ENCODE results near the gene LDLRAD4.
A peak's percentile ranks its signal among the peaks of the same experiment; 100 is the strongest.

LDLRAD4 gene

DNA sequence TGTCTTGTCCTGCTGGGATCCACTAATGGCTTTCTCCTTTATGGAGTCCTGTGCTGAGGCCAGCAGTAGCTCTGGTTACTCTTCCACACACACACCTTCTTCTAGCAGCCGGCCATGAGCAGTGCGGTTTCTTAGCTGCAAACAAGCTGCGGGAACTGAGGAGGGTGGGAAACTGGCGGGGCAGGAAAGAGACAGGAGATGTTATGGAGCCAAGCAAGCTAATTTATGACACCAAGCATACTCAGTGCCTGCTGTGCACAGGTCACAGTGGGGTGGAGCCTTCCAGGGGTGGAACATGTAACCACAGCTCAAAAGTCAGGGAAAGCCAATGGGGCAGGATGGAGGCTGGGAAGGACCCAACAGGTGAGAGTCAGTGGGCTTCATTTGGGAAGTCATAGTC lies 327.0 kb downstream of the LDLRAD4 start:
- DNase-seq, result no peak

DNA sequence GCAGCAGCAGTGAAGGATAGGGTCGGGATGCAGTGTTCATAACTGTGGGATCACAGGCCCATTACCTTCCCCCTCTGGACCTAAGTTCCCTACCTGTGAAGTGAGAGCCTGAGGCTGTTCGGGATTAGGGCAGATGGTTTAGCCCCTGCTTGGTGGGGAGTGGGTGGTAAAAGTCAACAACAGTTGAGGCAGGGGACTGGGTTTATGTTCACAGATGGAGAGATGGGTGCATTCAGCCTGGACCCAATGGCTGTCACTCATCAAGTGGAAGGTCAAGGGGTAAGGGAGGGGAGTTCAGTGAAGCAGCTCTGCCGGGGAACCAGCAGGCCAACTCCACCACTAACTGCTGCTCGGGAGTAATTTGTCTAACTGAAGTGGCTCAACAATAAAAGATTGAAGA lies 327.4 kb downstream of the LDLRAD4 start:
- DNase-seq, result no peak

GRCh38 chr18:13546638-13547037 lies 328.1 kb downstream of the LDLRAD4 start:
- no peak for DNase-seq

- DNase-seq, result no peak
Measured at GRCh38 chr18:13547347-13547746, 328.8 kb downstream of the LDLRAD4 start.

DNA sequence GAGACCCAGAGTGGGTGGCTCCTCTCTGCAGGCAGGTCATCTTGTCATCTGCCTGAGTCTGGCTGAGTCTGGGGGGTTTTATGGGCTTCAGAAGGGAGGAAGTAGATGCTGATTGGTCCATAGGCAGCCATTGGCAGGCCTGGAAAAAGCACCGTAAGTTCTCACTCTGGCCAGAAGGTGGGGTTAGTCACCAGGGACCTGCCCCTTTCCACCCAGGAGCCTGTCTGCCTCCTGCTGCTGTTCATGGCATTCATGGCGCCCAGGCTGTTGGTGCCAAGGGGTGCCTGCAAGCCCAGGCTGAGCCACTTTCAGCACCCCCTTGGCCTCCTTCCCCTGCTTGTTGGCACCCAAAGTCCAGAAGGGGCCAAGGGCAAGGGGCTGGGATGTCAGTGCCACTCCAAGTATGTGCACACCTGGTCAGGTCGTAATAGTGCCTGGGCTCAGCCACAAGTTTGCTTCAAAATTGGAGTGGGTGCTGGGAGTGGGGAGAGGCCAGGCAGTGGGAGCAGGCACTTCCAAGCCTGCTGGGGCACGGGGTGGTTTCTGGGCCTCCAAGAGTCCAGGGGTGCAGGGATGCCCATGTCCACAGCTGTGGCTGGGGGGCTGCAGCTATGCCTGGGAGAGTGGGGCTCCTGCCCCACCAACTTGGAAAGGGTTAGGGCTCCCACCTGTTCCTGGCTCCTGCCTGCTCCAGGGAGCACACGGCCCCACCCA lies 329.7 kb downstream of the LDLRAD4 start:
- no peak for DNase-seq

DNA sequence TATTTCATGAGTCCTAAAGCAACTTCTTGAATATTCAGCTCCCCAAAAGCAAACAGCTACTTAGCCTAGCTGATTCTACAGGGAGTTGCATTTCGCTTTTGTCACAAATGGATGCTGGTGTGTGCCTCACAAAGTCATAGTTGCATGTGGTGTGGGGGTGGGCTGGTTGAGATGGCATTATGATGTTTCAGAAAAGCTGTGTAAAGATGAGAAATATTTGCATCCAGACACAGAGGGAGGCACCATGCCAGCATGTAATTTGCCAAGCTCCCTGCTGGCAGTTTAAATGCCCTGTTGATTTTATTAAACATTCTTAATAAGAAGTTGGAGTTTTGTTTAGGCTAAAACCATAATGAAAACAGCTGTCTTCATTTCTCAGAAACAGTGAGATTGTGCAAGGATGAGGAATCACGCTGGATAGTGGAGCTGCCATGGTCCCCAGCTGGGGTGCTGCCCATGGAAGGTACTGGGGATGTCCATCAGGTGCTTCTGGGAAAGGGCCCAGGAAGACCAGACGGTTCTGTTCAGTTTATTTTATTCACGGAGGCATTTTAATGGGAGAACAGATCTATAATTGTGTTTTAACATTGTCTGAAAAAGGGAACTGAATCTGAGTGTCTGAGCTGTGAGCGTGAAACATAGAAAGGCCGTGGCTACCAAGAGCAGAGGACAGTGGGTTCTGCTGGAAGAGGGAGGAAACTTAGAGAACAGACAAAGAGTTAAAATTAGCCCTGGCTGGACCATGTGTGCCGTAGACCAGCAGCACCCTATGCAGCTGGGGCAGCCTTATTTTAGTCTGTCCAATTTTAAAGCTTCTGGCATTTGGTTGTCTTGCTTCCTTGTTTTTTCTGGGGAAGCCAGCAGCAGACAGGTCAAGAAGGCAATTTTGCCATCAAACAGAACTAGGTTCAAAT lies 330.7 kb downstream of the LDLRAD4 start:
- no peak for DNase-seq

DNA sequence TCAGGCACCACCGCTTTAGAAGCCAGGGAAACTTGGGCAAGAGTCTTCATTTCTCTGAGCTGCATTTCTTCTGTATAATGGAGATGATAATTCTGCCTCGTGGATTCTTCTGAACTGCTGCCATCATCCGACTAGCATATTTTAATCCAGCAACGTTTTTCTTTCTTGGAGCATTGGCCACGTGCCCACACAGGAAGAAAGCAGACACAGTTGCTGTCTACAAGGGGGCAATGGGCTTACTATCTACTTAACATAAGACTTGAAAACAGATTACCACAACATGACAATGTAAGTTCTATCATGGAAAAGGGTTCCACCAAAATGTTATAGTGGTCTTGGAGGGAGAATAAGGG lies 331.3 kb downstream of the LDLRAD4 start:
- no peak for DNase-seq

DNA sequence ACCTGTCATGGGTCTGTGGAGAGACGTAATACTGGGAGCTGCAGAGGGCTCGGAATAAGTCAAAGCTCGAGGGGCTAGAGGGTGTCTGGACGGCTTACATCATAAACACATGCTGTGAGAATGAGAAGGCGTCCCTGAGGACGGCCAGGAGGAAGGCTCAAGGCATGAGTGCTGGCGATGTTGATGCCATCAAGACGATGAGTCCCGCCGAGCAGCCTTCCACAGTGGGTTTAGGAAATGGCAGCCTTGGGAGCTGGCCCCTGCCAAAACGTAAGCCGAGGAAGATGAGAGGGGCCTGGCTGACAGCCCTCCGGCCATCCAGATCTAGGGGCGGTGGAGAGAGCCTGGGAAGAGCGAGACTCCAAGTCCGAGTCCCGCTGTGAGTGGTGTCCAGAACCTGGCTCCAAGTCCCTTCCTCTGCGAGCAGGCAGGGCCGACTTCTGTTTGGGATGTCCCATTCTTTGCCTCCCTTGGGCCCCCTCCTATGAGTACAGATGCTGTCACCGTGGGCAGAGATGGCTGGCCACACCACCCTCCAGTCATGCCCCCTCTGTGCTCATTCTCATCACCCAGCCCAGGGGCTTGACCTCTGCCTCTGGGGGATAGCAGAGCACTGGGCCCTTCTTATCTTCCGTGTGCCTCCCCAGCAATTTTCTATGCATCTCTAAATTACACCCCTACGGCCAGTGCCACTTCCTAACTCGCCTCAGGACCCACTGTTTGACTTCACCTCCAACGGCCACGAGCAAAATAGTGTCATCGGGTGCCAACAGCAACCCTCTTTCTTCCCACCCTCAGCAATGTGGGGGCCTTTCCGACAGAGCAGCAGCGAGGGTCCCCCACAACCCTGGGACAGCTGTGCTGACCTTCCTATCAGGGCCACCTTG lies 332.1 kb downstream of the LDLRAD4 start:
- DNase-seq, result no peak

DNA sequence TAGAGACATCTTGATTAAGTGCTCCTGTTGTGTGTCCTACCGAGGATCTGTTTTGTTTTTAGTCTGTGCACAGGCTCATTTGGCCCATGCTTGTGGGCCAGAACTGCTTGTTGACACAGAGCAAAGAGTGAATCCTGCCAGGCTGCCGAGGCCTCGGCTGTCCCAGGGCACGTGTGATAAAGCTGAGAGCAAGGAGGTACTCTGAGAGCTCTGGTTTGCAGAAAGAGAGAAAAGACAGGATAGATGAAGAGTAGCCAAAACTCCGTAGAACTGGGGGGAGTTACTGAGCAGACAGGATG lies 332.7 kb downstream of the LDLRAD4 start:
- DNase-seq, result no peak

- no peak for DNase-seq
Measured at GRCh38 chr18:13551841-13552733, 333.5 kb downstream of the LDLRAD4 start.

GRCh38 chr18:13553449-13553848 lies 334.9 kb downstream of the LDLRAD4 start:
- DNase-seq, result no peak

GRCh38 chr18:13555192-13555591 lies 336.6 kb downstream of the LDLRAD4 start:
- DNase-seq, result no peak

DNA sequence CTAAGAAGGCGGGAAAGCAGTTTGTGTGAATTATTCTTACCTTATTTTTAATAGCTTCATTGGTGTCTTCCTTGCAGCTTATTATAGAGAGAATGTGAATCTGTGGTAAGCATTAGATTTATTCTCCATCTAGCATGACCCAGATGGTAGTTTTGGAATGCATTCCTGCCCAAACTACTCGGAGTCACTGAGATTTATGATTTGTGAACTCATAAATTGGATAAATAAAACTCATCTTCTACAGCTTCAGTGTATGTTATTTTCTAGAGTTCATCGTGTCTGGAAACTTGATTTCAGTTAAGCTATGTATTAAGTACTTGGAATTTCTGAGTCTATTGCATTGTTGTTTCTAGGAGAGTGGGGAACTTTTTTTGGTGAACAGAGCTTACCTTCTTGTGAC lies 337.3 kb downstream of the LDLRAD4 start:
- no peak for DNase-seq

GRCh38 chr18:13556502-13556901 lies 337.9 kb downstream of the LDLRAD4 start:
- DNase-seq, result no peak

GRCh38 chr18:13558124-13558523 lies 339.6 kb downstream of the LDLRAD4 start:
- peak; percentile 32 to 44 for DNase-seq

- DNase-seq, result no peak
Measured at GRCh38 chr18:13558790-13559189, 340.2 kb downstream of the LDLRAD4 start.

DNA sequence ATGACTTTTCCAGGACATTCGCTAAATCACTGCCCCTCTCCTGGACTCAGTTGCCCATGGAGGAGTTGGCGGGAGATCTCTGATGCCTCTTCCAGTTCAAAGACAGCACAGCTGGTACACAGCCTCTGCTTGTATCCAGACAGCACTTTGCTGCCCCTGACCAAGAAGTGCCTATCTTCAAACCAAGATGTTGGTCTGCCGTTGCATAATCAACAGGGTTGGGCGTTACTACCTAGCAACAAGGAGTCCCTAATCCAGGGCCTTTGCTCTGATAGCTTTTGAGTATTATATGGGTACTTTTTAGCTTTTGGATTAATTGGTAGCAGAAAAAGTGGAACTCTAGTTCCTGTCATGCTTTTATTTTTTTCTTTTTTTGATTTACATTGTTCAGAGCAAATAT lies 341.2 kb downstream of the LDLRAD4 start:
- DNase-seq, result no peak

DNA sequence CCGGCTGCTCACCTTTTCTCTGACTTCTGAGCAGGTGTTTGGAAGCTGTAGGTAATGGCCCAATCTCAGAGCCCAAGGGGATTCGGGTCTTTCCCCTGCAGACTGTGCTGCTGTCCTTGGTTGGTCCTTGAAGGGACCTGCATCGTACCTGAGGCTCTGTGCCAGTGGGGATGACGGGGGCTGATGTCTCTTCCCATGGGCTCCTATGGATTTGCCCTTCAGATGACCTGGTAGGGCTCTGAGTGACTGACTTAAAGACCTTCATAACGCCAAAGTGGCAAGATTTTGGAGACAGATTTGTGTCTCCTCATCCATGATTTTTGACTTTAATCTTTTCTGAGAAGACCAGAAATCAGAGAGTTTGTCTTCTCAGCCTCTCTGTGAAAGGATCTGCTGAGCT lies 341.7 kb downstream of the LDLRAD4 start:
- DNase-seq, result no peak

- peak; percentile 89 to 92 for DNase-seq
Measured at GRCh38 chr18:13562494-13563029, 344.0 kb downstream of the LDLRAD4 start.

DNA sequence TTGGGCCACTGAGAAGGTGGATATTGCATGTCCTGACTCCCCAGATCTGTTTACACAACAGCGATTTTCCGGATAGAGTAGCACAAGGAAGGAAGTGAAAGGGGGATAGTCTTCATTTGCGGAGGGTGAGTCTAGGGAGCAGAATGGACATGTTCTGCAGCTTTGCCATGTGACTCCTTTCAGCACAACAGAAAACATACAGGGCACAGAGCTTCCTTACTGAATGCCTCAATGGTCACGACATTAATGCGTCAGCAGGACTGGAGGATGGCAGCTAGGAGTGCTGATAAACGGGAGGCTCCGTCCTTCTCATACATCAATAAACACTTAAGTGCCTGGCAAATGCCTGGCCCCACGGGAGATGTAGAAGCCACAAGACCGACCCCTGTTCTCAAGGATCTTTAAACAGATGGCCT lies 344.8 kb downstream of the LDLRAD4 start:
- no peak for DNase-seq

GRCh38 chr18:13564579-13564978 lies 346.0 kb downstream of the LDLRAD4 start:
- DNase-seq, result no peak

- DNase-seq, result no peak
Measured at GRCh38 chr18:13565228-13565627, 346.7 kb downstream of the LDLRAD4 start.
